GM18505 (cell line): ENCODE measurements around the gene CUX1.

Source experiments
- ATAC-seq: cut with Tn5 transposase; IDR thresholded peaks from one replicate; pipeline ENCODE4 v1.9.1; 2021; ENCODE audit not compliant: unreplicated experiment
- POLR2A ChIP-seq: IDR thresholded peaks from 4 replicates; pipeline ENCODE4 v1.6.1; 2011; ENCODE audit warnings: borderline replicate concordance; ENCODE audit not compliant: insufficient read depth, insufficient read length; ENCODE audit errors: extremely low read depth

CUX1 gene

DNA sequence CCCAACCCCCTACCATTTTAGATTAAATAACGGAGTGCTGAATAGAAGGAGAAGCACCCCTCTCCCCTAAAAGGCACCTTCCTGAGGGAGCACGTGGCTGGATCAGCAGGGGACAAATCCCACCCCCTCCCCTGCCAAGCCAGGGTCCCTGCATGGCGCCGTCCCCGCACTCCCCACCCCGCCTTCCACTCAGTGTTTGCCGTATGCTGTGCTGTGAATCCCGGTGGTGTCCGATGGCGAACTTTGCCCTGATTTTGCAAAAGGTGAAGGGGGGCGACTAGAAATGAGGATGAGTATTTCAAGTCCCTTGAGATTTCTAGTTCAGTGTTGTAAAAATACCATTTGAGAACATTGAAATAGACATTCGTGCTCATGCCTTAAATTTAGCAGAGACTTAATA lies 385.8 kb downstream of the CUX1 start:
- no peak for ATAC-seq
- no peak for TF ChIP-seq POLR2A

DNA sequence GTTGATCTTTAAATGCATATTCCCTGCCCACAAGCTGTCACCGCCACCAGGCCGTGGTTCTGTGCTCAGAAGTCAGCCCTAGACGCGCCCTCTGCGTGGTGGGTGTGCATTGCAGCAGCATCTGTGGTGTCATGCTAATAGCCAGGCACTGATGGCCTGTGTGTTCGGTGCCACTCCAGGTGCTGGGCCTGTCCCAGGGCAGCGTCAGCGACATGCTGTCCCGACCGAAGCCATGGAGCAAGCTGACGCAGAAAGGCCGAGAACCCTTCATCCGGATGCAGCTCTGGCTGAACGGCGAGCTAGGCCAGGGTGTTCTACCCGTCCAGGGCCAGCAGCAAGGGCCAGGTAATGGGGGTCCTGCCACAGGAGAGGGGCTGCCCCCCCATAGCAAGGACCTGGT lies 386.8 kb downstream of the CUX1 start:
- ATAC-seq = no peak

DNA sequence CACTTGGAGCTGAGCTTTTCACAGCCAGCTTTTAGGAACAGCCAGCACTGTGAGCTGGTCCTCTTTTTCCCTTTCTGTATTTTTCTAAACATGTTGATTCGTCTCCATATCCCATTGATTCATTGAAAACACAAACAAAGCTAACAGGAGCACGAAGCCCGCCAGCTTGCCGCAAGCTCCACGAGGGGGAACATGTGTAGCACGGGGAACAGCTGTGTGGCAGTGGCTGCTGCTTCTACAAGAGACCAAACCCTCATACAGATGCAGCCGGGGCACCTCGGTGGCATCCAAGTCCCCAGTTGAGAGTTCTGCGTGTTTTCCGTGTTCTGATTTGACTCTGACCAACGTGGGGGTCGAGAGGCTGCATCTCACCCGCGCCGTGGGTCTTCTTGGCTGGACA lies 388.5 kb downstream of the CUX1 start:
- no peak for TF ChIP-seq POLR2A
- no peak for ATAC-seq

More for the DNA sequence above, 386.8 kb downstream of the CUX1 start:
- TF ChIP-seq POLR2A = no peak

DNA sequence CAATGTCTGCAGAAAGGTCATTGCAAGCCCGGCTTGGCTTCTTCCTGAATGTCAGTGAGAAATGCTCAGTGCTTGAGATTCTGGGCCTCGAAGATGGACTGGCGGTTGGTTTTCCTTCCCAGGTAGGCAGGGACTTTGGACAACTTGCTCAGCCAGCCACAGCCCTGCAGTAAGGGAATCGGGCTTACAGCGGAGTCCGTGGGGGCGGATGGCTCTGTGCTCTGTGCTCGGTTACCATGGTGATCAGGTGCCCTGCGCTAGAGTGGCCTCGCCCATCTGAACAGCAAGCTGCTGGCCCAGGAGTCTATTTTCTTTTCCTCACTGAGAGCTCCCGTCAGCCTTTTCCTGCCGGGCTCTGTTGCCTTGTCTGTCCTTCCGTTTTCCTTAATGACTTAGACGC lies 391.4 kb downstream of the CUX1 start:
- TF ChIP-seq POLR2A = no peak
- ATAC-seq = no peak

DNA sequence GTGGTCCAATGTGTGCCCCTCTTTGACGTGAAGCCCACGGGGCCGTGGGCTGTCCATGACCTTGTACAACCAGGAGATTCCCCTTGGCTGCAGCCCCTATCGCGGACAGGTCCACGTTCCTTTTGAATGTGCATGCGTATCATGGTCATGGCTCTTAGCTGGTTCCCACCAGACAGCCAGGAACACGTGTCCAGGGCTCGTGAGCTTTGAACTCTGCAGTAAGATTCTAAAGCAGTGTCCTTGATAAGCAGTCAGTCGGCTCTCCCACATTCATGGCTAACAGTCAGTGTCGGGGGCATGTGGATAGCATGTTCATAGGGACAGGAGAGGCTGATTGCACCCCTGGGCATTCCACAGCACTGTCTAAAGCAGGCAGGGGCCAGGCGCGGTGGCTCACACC lies 393.4 kb downstream of the CUX1 start:
- TF ChIP-seq POLR2A = no peak
- ATAC-seq = no peak

DNA sequence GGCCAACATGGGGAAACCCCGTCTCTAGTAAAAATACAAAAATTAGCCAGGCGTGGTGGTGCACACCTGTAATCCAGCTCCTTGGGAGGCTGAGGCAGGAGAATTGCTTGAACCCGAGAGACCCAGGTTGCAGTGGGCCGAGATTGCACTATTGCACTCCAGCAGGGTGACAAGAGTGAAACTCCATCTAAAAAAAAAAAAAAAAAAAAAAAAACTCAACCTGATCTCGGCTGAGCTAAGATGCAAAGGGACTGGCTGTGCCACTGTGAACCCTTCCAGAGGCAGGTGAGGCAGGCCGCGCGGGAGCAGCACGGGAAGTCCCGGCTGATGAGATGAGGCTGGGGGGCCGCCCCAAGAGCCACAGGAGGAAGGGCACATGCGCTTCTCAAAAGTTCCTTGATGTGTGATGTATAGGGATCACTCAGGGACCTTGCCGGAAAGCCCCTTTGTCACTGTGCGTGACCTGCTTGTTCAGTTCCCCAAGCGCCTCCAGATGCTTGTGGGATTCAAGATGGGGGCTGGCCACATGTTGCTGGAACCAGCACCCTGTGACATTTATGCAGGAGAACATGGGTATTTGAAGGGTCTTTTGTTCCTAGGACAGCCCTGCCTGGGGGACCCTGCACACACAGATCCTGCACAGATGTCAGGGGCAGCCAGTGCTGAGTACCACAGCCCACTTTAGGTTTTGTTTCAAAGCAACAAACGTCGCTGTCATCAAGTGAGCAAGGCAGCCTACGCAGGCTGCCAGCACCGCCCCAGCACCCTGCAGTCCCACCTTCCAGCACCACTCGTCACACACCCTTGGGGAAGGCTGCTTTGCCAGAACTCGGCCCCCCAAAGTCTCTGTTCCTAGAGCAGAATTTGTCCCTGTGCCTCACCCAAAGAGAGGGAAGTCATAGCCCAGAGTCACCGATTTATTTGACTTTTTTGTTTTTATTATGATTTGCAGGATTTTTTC lies 394.4 kb downstream of the CUX1 start:
- ATAC-seq = peak; percentile 73
- TF ChIP-seq POLR2A = no peak

DNA sequence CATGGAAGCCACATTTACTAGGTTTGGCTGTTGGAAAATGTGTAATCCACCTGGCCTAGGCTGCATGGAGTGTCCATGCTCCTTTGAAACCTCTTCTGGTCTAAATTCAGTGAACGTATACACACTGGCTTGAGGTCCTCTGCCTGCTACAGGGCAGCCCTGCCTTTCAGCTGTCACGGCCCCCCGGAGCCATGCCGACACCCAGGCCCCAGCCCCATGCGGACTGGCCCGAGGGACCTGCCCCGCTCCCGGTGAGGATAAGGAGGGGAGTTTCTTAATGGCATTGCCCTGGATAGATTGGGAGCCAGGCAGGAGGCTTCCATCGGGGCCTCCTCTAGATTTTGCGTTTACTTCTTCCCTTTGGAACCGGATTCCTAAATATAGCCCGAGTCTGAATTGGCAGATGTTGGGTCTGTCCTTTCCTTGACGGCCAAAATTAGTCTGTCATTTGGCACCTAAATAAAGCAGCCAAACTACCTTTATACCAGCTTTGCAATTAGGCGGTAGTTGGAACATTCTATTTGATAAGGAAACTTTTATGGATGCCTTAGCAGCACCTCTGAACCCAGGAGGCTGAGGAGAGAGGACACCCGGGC lies 397.1 kb downstream of the CUX1 start:
- TF ChIP-seq POLR2A = no peak
- ATAC-seq = no peak

DNA sequence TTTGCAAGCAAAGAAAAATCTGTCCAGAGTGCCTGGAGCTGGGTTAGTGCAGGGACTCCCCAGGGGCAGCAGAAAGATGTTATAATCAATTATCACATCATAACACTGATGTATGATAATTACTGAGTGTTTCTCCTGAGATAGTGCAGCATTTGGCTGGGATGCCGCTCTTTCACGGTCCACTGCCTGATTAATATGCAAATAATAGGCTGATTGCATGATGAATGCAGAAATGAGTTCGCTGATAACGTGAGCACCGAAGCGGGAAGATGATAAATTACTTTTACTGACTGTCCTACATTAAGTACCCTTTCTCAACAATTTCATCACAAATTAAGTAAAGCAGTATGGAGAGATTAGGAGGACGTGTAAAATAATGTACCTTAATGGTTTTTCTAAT lies 397.8 kb downstream of the CUX1 start:
- TF ChIP-seq POLR2A = no peak
- ATAC-seq = no peak

DNA sequence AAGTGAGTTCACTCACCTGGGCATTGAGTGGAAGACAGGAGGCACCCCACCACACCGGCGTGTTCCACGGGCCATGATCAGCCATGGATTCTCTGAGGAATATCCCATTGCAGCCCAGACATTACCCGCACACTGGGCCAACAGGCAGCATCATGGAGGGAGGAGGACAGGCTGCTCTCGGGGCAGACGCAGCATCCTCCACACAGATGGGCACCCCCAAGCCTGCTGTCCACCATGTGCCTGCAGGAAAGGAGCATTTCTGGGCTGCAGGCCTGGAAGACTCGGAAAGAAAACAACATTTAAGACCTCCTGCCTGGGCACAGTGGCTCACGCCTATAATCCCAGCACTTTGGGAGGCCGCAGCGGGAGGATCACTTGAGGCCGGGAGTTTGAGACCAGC lies 398.3 kb downstream of the CUX1 start:
- no peak for TF ChIP-seq POLR2A
- ATAC-seq = no peak

DNA sequence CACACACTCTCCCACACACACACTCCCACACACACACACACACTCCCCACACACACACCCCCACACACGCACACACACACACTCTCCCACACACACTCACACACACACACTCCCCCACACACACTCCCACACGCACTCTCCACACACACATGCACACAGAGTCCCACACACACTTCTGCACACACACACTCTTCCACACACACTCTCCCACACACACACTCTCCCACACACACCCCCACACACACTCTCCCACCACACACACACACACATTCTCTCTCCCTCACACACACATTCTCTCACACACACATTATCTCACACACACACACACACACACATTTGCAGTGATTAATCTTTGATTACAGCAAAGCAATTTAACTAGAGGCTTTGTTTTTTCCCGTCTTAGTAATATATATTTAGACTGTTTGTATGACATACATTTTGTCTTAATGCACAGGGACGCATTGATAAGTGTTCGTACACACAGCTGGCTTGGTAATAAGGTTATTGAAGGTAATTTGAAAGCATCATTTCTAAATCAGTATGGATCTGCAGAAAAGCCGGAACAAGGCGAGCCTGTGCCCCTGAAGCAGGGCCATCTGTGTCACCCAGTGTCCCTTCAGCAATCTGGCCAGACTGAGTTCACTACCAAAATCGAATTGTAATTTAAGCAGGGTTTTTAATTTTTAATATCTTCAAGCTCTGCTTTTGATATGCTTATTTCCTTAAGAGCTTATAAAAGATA lies 399.3 kb downstream of the CUX1 start:
- TF ChIP-seq POLR2A = no peak
- no peak for ATAC-seq

DNA sequence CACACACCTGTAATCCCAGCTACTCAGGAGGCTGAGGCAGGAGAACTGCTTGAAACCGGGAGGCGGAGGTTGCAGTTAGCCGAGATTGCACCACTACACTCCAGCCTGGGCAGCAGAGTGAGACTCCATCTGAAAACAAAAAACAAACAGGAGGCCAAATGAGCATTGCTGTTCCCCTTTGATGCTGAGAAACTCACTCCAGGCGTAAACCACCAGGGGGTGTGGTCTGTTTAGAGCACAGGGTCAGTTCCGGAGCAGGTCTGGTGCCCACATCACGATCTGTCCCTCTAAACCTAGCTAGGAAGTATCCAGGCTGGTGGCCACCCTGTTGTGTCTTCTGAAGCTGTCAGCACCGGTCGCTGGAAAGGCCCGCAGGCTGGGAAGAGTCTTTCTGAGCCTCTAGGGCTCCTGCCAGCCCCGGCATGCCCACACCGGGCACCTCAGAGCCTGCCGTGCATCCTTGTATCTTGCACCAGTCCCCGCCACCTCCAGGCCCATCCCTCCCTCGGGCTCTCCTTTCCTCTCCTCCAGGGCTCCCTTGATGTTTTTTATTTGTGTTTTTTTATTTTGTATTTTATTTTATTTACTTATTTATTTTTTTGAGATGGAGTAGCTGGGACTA lies 402.9 kb downstream of the CUX1 start:
- TF ChIP-seq POLR2A = no peak
- ATAC-seq = no peak

DNA sequence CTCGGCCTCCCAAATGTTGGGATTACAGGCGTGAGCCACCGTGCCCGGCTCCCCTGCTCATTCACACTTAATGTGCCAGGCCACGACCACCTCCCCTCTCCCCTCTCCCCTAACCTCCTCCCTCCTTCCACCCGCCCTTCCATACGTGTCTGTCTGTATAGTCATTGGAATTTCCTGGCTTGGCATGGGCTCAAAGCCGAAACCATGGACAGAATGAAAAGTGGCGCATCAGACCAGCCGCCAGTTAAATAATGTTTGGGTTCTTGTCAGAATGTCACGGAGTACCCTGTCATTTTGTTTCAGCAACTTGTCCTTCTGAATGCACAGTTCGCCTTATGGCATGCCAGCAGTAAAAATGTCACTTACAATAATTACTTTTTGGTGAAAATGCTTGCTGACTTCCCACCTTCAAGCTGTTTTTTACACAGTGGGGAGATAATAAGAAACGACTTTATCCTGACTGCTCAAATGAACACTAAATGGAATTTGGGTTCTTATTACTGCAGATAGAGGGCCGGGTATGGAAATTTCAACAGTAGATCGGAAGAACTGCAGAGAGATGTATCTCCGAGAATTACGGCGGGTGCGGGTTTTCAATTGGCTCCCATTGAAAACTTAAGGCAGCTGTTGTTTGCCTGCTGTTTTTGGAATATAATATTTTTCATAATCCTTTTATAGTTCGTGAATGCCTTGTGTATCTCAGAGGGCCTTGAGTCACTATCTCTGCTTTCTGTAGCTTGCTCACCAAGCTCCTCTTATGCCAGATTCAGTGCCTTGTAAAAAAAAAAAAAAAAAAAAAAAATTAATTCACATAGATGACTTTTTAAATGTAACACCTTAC lies 403.8 kb downstream of the CUX1 start:
- no peak for TF ChIP-seq POLR2A
- ATAC-seq = no peak
